Esophagus muscularis mucosa (tissue), 4 donors: Measurements from ENCODE around the gene USP4. TPM values are rescaled to one million over a fixed set of nuclear protein-coding genes. Genes with fewer than 3 reads are reported as not detected.
"Not testable (repeated sequence)": the region's sequence is repeated elsewhere in the genome, so short reads cannot be mapped to it uniquely, and the experiment has no call there.

Experiments
- DNase-seq: peaks from one replicate; pipeline ENCODE4 v3.0.0-alpha.2; 2017; ENCODE audit errors: extremely low spot score
- H3K27ac ChIP-seq, 4 donors: fragments of 200-600 bp; sonication (generic); replicated peaks in 1 of 4; 1 replicate in 3 of 4; 2 replicates in 1 of 4; pipeline ENCODE4 v1.5.1; 2016 to 2019; ENCODE audit warnings: mild to moderate bottlenecking in 1 of 4
- H3K27me3 ChIP-seq, 4 donors: fragments of 200-600 bp; sonication (generic); one replicate each; pipeline versions ENCODE4 v1.5.1 to v1.6.0; 2016 to 2019
- H3K36me3 ChIP-seq, 4 donors: fragments of 200-600 bp; sonication (generic); one replicate each; pipeline ENCODE4 v1.5.1; 2016 to 2019
- H3K4me1 ChIP-seq, 4 donors: fragments of 200-600 bp; sonication (generic); one replicate each; pipeline ENCODE4 v1.5.1; 2016 to 2019
- H3K4me3 ChIP-seq, 4 donors: fragments of 200-600 bp; sonication (generic); 1 replicate in 2 of 4; 2 replicates in 2 of 4; pipeline ENCODE4 v1.5.1; 2016 to 2019; ENCODE audit warnings: mild to moderate bottlenecking in 4 of 4, moderate library complexity in 1 of 4
- H3K9me3 ChIP-seq, 4 donors: fragments of 200-600 bp; sonication (generic); 1 replicate in 3 of 4; 2 replicates in 1 of 4; pipeline ENCODE4 v1.5.1; 2016 to 2019
- CTCF ChIP-seq, 3 experiments: fragments of 200-600 bp in 2 of 3; fragments of 450-650 bp in 1 of 3; sonication (generic) in 2 of 3; IDR thresholded peaks; one replicate each; pipeline ENCODE4 v1.5.1; 2017 to 2019; ENCODE audit warnings: antibody characterized with exemption in 3 of 3, mild to moderate bottlenecking in 2 of 3, moderate library complexity in 1 of 3
- EP300 ChIP-seq: sonication (generic); formaldehyde crosslinking; IDR thresholded peaks from one replicate; pipeline ENCODE4 v1.6.1; 2017; ENCODE audit warnings: antibody characterized with exemption
- POLR2A ChIP-seq: fragments of 450-650 bp; IDR thresholded peaks from one replicate; pipeline ENCODE4 v1.6.1; 2017; ENCODE audit warnings: antibody characterized with exemption, moderate library complexity, mild to moderate bottlenecking, low read depth
- POLR2AphosphoS5 ChIP-seq, 2 donors: sonication (generic); formaldehyde crosslinking; IDR thresholded peaks; one replicate each; pipeline ENCODE4 v1.6.1; 2017; ENCODE audit warnings: antibody characterized with exemption in 2 of 2
- WGBS: methylation state at CpG from one replicate; pipeline ENCODE4 v1.1.5; 2018; 5-methylcytosine and 5-hydroxymethylcytosine counted together
- intact Hi-C: fragments of 100-400 bp; cut with DNase I; formaldehyde crosslinking; loops from one replicate; pipeline ENCODE4 v1.15.1; 2023
- small RNA-seq, 3 donors: library from RNA; depleted of rRNA; stranded (forward); fragments of <200 nt; gene quantifications; one replicate each; pipeline ENCODE3, GENCODE V24; 2016
- total RNA-seq, 4 donors: library from RNA; depleted of rRNA; stranded (reverse); fragments of >200 nt; gene quantifications; one replicate each; pipeline versions ENCODE4 v1.1.0 to v1.2.1, GENCODE V29; 2016

USP4 gene
- total RNA-seq, 4 donors from 2014 or later = 17.9 to 35.7 (median 24.3) TPM

GRCh38 chr3:49237344-49237743, 102.5 kb downstream of the USP4 start:
- Histone ChIP-seq H3K27me3 (no peaks in the 10 kb centered on the region), H3K9me3 (peaks cover 0 to 20% (median 10%) of the 10 kb centered on the region in 4 donors), H3K36me3 (peaks cover 0 to 19% (median 4%) of the 10 kb centered on the region in 4 donors), H3K4me3 (no peak overlapping the region), H3K27ac (no peak overlapping the region), H3K4me1 (peaks cover 10 to 27% (median 20%) of the 10 kb centered on the region in 4 donors)
- no peak for DNase-seq
- TF ChIP-seq POLR2AphosphoS5 (IDR thresholded peaks at IDR 0.05) (no peak), EP300 (no peak), POLR2A (no peak), CTCF (IDR thresholded peaks at IDR 0.05) (no peak)
- intact Hi-C loops = no loop called here
- 93% methylated on average over 3 of the region's 3 CpGs for WGBS

- H3K36me3 ChIP-seq = peaks cover 0 to 11% (median 0%) of the 10 kb centered on the region in 4 donors
- TF ChIP-seq POLR2AphosphoS5 (IDR thresholded peaks at IDR 0.05) (no peak), POLR2A (no peak), EP300 (no peak), CTCF (IDR thresholded peaks at IDR 0.05) (no peak)
- H3K27me3 ChIP-seq = no peaks in the 10 kb centered on the region
- peaks cover 10 to 27% (median 20%) of the 10 kb centered on the region in 4 donors for H3K4me1 ChIP-seq
- peaks cover 0 to 22% (median 10%) of the 10 kb centered on the region in 4 donors for H3K9me3 ChIP-seq
- H3K4me3 ChIP-seq = no peak overlapping the region
- DNase-seq = no peak
- intact Hi-C loops = no loop called here
- H3K27ac ChIP-seq = no peak overlapping the region
Observed at GRCh38 chr3:49236226-49236625, 103.6 kb downstream of the USP4 start.

- not testable (repeated sequence) for DNase-seq
- 96% methylated on average over 5 of the region's 5 CpGs for WGBS
Observed at GRCh38 chr3:49228817-49229216, 111.0 kb downstream of the USP4 start.

More at GRCh38 chr3:49228817-49229216, 111.0 kb downstream of the USP4 start:
- H3K9me3 ChIP-seq = peaks cover 0 to 48% (median 43%) of the 10 kb centered on the region in 4 donors
- H3K27ac ChIP-seq, intact Hi-C loops, H3K4me3 ChIP-seq, H3K4me1 ChIP-seq, H3K27me3 ChIP-seq, H3K36me3 ChIP-seq: not testable (repeated sequence)

Small RNA genes lying within 50 kb of the gene (small RNA-seq; reads per million reads assigned to genes)
- gene AC121247.2 (0 reads per million in 3 donors), gene MIR4271 (0 reads per million in 3 donors), gene RF00019 (0 reads per million in 3 donors)

Other genes starting within 250 kb of the USP4 start
- gene QRICH1, start 246.0 kb downstream of the USP4 start, total RNA-seq = 100 to 1,000 TPM in 1 of 4 donors, 10 to 100 TPM in 3; 81.8 to 228 (median 91.2) TPM
- 100 to 1,000 TPM; 151 to 229 (median 197) TPM for gene QARS1, start 235.3 kb downstream of the USP4 start, total RNA-seq
- gene USP19, start 219.2 kb downstream of the USP4 start, total RNA-seq = 10 to 100 TPM; 57.5 to 64.4 (median 59.9) TPM
- 1,000 to 10,000 TPM in 1 of 4 donors, 100 to 1,000 TPM in 3; 609 to 1,229 (median 740) TPM for gene LAMB2, start 207.0 kb downstream of the USP4 start, total RNA-seq
- 10 to 100 TPM; 19.9 to 25.6 (median 23.7) TPM for gene CCDC71, start 173.7 kb downstream of the USP4 start, total RNA-seq
- gene KLHDC8B, start 168.5 kb downstream of the USP4 start, total RNA-seq = 100 to 1,000 TPM in 1 of 4 donors, 10 to 100 TPM in 3; 78.6 to 190 (median 91.2) TPM
- 1 to 10 TPM; 3.1 to 8.7 (median 5.8) TPM for gene C3orf62, start 62.8 kb downstream of the USP4 start, total RNA-seq
- 100 to 1,000 TPM; 154 to 295 (median 226) TPM for gene GPX1, start 18.3 kb upstream of the USP4 start, total RNA-seq
- 100 to 1,000 TPM; 380 to 521 (median 480) TPM for gene RHOA, start 71.9 kb upstream of the USP4 start, total RNA-seq
- gene TCTA, start 72.4 kb upstream of the USP4 start, total RNA-seq = 10 to 100 TPM; 22.0 to 29.8 (median 26.2) TPM
- gene AMT, start 82.4 kb upstream of the USP4 start, total RNA-seq = 1 to 10 TPM; 1.7 to 5.8 (median 3.8) TPM
- gene NICN1, start 89.3 kb upstream of the USP4 start, total RNA-seq = 10 to 100 TPM in 1 of 4 donors, 1 to 10 TPM in 3; 4.5 to 11.4 (median 7.4) TPM
- 100 to 1,000 TPM in 3 of 4 donors, 10 to 100 TPM in 1; 89.3 to 190 (median 135) TPM for gene DAG1, start 130.2 kb upstream of the USP4 start, total RNA-seq
- gene BSN, start 214.4 kb upstream of the USP4 start, total RNA-seq = 1 to 10 TPM in 1 of 4 donors, under 1 TPM in 3; 0.42 to 1.7 (median 0.78) TPM